Fibroblast of skin of left biceps (primary cell): Measurements from ENCODE around the gene ACTR8.

Experiments used
- DNase-seq, 2 experiments: peaks; one replicate each; pipeline ENCODE4 v3.0.0-alpha.2; 2013; ENCODE audit warnings: low read depth in 2 of 2

The ACTR8 gene

GRCh38 chr3:53835257-53835656, 46.7 kb downstream of the ACTR8 start:
- no peak for DNase-seq

GRCh38 chr3:53834429-53835095, 47.4 kb downstream of the ACTR8 start:
- DNase-seq = no peak

- DNase-seq = no peak
These were observed 48.3 kb downstream of the ACTR8 start for GRCh38 chr3:53833700-53834099.

- no peak for DNase-seq
These were observed 48.8 kb downstream of the ACTR8 start for GRCh38 chr3:53833053-53833645.

GRCh38 chr3:53830944-53831343, 51.0 kb downstream of the ACTR8 start:
- no peak for DNase-seq

GRCh38 chr3:53829605-53830004, 52.3 kb downstream of the ACTR8 start:
- no peak for DNase-seq

GRCh38 chr3:53828581-53828980, 53.4 kb downstream of the ACTR8 start:
- no peak for DNase-seq

- DNase-seq = no peak
These were observed 55.9 kb downstream of the ACTR8 start for GRCh38 chr3:53826048-53826447.

- DNase-seq = no peak
These were observed 57.2 kb downstream of the ACTR8 start for GRCh38 chr3:53824795-53825194.

- DNase-seq = no peak
These were observed 57.8 kb downstream of the ACTR8 start for GRCh38 chr3:53823956-53824657.

- no peak for DNase-seq
These were observed 58.7 kb downstream of the ACTR8 start for GRCh38 chr3:53823026-53823955.

GRCh38 chr3:53822331-53822741, 59.6 kb downstream of the ACTR8 start:
- DNase-seq = no peak

- no peak for DNase-seq
These were observed 60.3 kb downstream of the ACTR8 start for GRCh38 chr3:53821631-53822121.

GRCh38 chr3:53820756-53821580, 61.0 kb downstream of the ACTR8 start:
- DNase-seq = no peak

- DNase-seq = no peak
These were observed 61.9 kb downstream of the ACTR8 start for GRCh38 chr3:53820084-53820483.

GRCh38 chr3:53819163-53819868, 62.6 kb downstream of the ACTR8 start:
- no peak for DNase-seq

- no peak for DNase-seq
These were observed 63.5 kb downstream of the ACTR8 start for GRCh38 chr3:53818221-53819162.

GRCh38 chr3:53817809-53818208, 64.1 kb downstream of the ACTR8 start:
- no peak for DNase-seq

GRCh38 chr3:53817211-53817610, 64.7 kb downstream of the ACTR8 start:
- DNase-seq = no peak
